HG03025 (cell line): ENCODE measurements around the gene EFTUD2.
A peak's percentile ranks its signal among the peaks of the same experiment; 100 is the strongest.
"Not testable (repeated sequence)": the region's sequence is repeated elsewhere in the genome, so short reads cannot be mapped to it uniquely, and the experiment has no call there.

Experiments
- ATAC-seq: cut with Tn5 transposase; IDR thresholded peaks from one replicate; pipeline ENCODE4 v1.9.1; 2021; ENCODE audit warnings: mild to moderate bottlenecking, moderate library complexity; ENCODE audit not compliant: unreplicated experiment, low FRiP score

Gene EFTUD2

DNA sequence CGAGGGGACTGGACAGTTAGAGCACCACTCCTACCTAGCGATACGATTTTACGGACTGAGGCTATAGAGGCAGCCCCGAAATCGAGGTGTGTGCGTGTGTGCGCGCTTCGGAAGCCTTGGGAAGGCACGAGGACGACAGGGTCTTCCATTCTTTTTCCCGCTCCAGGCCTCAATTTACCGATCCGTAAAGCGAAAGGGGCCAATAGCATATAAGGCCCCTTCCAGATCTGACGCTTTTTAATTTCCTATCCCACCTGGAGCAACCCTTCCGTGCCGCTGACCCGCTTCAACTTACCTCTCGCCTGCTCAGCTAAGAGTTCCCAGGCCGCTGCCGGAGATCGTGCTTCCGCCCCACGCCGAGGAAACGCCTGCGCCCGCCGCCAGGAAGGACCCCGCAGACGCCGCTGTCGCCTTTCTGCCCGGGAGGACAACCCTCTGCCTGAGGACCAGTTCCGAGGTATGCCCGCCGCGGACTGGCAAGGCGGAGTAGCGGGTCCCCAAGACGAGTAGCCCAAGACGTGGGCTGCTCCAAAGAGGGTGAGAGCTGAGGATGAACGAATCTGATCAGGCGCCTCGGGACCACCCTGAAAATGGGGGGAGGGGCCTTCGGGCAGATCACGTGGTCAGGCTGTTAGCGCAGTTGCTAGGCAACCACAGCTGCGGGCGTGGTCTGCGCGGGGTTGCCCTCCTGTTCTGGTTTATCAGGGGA lies at the start of gene EFTUD2:
Gene EFTUD2, minus strand, starts transcription at position 372 of the 709 bp plus-strand sequence. CDS start 4,924 bp downstream, outside the sequence.
- ATAC-seq: peak; percentile 64

- ATAC-seq: no peak
These were observed 49.1 kb upstream of the EFTUD2 start for GRCh38 chr17:44948315-44948795.

- peak; percentile 61 for ATAC-seq
These were observed 48.4 kb upstream of the EFTUD2 start, which contains the start of gene KIF18B for GRCh38 chr17:44947461-44948314. Gene KIF18B, minus strand, starts transcription at chr17:44947773. Its CDS starts 11,429 bp downstream, at chr17:44936344.

- ATAC-seq: not testable (repeated sequence)
These were observed 46.4 kb upstream of the EFTUD2 start for GRCh38 chr17:44945652-44946051.

DNA sequence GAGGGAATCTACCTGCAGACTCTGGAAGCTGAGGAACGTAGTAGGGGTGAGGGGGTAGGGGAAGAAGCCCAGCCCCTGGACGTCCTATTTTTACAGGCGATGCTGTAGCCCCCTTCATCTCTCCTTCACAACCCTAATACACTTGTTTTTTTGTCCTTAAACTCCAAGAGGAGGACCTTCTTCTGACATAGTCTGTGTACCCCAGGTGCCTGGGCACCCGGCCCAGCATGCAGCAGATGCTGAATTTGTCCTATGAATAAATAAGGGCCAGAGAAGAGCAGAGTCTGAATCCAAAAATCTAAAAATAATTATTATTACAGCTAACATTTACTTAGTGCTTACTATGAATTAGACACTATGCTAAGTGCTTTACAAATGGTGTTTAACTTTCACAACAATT lies 43.2 kb upstream of the EFTUD2 start:
- ATAC-seq: no peak

DNA sequence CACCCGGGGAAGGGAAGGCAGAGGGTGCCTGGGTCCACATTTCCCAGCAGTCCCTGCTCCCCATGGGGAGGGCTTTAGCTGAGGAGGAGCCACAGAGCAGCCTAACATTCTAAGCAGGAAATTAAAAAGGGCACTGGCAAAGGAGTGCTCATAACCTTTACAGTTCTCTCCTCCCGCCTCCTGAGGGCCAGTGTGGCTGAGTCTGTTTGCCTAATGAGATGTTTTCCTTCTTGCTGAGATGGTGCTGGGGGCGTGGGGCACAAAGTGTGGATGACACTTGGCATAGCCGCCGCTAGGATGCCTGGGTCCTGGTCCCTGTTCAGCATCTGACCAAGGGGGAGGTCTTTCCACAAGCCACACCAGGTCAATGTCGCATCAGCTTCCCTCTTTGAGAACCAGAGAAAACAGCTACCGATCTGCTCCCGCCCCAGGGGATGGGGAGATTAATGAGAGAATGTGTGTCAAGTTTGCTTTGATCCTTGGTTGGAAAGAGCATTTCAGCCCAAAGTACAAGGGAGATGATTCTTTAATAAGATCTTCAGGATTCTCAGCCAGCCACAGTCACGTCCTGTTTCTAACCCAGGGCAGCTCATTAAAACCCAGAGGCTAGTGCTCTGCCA lies 42.6 kb upstream of the EFTUD2 start:
- ATAC-seq: no peak

- no peak for ATAC-seq
These were observed 41.5 kb upstream of the EFTUD2 start for GRCh38 chr17:44940768-44941167.

DNA sequence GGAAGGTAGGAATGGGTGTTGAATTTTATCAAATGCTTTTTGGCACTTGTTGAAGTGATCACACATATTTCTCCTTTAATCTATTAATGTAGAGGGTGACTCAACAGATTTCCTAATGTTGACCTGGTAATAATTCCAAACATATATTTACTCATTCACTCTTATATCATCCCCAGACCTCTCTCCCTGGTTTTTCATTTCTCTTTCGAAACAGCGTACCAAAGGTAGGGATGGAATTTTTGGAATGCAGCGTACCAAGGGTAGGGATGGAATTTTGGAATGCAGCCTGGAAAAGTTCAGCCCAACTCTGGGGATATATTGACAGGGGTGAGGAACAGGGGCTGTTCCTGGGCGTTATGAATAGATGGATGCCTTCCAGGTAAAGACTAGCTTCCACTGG lies 41.1 kb upstream of the EFTUD2 start:
- ATAC-seq: no peak

GRCh38 chr17:44935116-44935515 lies 35.9 kb upstream of the EFTUD2 start:
- ATAC-seq: no peak

DNA sequence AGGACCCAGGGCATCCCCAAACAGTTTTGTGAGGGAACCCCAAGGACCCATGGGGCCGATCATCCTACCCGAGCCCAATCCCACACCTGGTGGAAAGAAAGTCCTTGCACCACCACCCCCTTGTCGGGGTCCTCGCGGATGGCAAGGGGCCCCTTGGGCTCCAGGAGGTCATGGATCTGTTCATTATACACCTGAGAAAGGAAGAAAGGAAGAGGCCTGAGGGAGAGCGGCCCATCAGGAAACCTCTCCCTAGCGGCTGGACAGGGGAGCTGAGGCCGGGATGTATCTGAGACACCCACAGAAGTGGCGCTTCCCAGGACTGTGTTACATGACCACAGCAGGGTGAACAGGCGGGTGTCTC lies 35.5 kb upstream of the EFTUD2 start:
- ATAC-seq: no peak

DNA sequence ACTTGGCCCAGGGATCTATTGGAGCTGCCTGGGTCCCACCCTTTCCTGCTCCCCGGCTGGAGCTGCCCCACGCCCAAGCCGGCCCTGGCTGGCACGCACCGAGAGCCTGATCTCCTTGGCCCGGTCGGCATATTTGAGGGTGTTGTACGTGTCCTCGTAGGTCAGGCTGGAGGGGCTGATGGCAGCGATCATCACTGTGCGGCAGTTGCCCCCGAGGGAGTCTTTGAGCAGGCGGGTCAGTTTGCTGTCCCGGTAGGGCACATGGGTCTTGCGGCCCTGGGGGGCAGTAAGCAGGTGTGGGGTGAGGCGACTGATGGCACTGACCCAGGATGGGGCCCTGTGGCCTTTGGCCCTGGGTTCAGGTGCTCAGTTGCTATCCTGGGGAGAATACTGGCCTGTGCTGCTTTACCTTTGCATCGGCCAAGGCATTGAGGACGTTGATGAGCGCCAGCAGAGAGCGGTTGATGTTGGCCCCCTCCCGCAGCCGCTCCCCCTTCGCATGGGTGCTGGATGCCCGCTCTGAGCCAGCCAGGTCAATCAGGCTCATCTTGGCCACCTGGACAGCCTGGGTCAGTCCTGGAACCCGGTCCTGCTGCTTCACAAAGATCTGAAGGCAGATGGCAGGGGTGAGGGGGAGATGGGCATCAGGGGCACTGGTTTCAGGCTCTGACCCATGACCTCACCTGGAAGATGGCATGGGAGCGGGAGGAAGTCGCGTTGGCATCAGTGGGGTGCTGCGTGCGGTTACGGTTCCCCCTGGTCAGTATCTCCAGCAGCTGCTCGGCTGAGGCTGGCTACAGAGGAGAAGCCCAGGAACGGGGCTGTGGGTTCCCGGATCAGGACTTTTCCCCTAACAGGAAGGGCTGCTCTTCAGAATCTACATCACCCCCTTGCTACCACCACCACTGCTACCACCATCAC lies 34.8 kb upstream of the EFTUD2 start:
- ATAC-seq: no peak

GRCh38 chr17:44932787-44933097 lies 33.5 kb upstream of the EFTUD2 start:
- ATAC-seq: no peak

GRCh38 chr17:44932096-44932786 lies 33.0 kb upstream of the EFTUD2 start:
- ATAC-seq: no peak

- ATAC-seq: no peak
These were observed 32.1 kb upstream of the EFTUD2 start for GRCh38 chr17:44931376-44931775.

DNA sequence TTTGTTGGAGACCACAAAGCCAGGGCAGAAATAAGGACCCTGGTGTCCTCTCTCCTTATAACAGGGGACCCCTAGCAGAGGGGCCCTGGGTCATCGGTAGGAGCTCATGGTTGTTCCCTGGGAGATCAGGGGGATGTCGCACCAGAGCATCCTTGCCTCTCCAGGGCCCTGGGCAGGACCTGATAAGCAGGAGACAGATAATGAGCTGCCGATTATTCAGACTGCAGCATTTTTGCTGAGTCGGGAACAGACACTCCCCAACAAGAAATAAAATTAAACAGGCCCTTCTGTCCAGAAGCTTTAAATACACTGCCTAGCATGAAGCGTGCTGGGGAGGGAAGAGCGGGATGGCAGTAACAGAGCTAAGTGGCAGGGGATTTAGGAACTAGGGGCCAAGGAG lies 31.4 kb upstream of the EFTUD2 start:
- ATAC-seq: no peak

GRCh38 chr17:44928950-44929720 lies 29.9 kb upstream of the EFTUD2 start:
- no peak for ATAC-seq

DNA sequence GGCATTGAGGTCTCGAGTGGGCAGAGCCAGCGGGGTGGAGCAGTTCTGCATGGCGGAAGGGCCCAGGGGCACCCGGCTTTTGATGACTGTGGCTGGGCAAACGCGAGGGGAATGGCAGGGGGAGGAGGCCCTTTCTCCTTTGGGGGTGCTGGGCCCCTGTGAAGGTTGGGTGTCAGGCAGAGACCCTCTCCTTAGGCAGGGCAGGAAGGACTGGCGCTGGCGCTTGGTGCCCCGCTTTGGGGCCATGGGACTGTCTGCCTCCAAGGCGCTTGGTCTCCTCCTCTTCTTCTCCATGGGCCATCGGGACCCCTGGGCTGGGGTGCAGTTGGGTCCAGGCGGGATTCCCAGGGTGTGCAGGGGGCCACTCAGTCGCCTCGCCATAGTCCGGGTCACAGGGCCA lies 28.9 kb upstream of the EFTUD2 start:
- no peak for ATAC-seq

DNA sequence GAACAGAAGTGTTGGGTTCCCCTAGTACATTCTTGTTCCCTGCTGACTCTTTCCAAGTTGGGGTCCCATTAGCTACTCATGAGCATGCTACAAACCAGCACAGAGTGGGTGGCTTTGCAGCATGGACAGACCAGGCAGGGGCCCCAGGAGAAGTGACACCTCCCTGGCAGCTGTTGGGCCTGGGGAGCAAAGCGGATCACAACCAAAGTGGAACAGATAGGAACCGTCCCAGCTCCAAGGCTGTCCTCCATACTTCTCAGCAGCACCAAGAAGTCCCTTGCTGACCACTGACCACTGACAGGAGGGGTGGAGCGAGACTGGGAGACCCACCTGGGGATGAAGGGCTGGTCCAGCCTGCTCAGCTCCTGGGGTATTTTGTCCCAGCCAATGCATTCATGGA lies 28.5 kb upstream of the EFTUD2 start:
- ATAC-seq: no peak
